Erythroblast (primary cell): ENCODE data around the gene PDE4D.

ENCODE experiments used
- DNase-seq, 2 experiments: peaks; one replicate each; lab custom pipeline; 2025; lab: John Stamatoyannopoulos, UW
- GATA1 ChIP-seq: IDR thresholded peaks from 2 replicates; pipeline ENCODE4 v1.6.1; 2011; ENCODE audit warnings: low read depth, mild to moderate bottlenecking, control low read depth, low read length, moderate library complexity
- POLR2A ChIP-seq: IDR thresholded peaks from 2 replicates; pipeline ENCODE4 v1.6.1; 2011; ENCODE audit warnings: mild to moderate bottlenecking, low read length

PDE4D gene

DNA sequence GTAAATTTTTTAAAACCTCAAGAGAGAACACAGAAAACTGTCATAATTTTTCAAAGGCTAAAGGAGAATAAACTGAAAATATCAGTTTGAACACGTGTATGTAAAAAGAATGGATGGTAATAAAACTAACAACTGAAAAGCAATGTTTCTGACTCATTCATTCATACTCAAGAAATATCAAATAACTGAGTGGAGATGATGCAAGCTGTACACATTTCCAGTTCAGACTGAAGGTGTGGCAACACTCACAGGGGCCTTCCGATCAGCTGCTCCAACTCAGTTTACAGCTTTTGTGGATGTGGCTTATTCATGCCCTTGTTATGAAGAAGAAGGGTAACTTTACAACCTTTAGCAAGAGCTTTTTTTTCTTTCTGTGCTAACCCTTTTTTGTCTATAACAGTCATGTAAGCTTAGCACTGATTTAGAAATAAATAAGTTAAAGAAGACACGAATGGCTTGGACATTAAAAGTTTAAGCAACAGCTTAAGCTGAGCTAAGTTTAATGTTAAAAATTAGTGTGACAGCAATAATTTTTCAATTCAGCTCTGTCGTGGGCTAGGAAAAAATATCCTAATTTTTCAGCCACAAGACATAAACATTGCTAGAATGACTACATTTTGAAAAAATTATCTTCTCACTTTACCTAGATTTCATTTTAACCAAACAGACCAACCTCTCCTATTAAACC lies 857.1 kb downstream of the PDE4D start:
- DNase-seq = no peak
- no peak for TF ChIP-seq GATA1
- TF ChIP-seq POLR2A = no peak

DNA sequence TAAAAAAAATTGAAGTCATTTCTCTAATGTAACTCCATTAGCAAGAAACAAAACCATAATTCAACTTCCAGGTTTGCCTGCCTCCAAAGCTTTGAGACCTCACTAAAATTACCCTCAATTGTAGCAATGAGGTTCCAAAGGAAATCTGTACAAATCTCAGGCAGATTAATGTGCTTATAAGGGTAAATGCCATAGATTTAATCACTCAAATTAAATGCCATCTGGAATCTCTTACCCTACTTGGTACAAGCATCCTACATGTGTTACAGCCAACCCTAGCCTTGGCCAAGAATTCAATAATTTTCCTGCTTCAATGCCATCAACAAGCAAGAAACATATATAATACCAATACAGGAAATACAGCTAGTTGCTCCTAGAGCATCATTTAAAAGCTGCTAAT lies 857.8 kb downstream of the PDE4D start:
- no peak for TF ChIP-seq POLR2A
- no peak for TF ChIP-seq GATA1
- no peak for DNase-seq

DNA sequence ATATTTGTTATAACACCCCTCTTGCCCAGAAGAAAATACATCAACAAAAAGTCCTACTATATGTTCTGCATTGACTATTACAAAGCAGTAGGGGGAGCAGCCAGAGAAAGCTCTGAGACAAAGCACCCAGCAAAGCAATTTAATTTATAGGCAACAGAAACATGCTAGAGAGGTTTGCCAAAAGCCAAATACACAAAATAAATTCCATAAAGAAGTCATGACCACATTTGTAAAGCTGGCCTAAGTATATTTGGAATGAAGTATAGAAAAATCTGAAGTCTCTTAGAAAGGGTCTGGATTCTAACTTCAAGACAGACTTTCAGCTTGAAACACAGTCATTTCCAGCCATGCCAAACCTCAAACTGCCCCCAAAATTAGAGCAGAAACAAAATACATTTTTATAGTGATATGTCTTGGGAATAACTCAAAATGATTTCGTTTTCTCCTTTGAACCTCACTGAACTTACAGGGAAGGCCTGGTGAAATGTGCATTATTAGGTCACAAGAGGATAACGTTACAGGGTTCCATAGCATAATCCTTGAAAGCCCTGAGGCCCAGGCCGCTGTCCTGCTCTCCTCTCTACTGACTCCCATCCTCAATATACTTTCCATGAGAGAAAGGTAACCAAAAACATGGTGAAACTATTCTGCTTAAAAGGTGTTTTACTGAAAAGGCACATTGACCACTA lies 858.9 kb downstream of the PDE4D start:
- TF ChIP-seq POLR2A = no peak
- DNase-seq = peak; percentile 3 to 9

DNA sequence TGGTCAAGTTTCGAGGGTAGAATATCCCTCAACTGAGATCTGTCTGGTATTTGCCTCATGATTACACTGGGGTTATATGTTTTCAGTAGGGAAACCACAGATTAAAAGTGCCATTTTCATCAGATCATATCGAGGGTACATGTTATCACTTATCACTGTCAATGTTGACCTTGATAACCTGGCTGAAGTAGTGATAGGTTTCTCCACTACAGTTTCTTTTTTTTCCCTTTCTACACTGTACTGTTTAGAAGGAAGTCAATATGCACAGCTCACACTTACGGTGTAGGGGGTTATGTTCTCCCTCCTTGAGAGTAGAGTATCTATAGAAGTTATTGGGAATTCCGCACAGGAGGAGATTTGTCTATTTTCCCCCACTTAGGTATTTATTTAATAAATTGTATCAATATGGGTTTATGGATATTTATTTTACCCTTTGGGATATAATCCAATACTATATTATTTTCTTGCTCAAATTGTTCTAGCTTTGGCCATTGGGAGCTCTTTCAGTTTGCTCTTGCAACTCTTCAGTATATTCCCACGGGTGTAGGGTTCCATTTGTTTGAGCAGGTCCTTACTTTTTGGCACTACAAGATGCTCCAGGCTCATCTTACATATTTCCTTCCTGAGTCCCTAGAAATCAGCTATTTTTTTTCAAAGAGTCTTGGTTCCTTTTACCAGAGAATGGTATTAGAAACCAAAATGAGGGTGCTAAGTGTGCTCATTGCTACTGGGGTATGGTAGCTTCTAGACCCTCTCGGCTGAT lies 866.2 kb downstream of the PDE4D start:
- no peak for DNase-seq
- TF ChIP-seq POLR2A (no peak), GATA1 (no peak)

DNA sequence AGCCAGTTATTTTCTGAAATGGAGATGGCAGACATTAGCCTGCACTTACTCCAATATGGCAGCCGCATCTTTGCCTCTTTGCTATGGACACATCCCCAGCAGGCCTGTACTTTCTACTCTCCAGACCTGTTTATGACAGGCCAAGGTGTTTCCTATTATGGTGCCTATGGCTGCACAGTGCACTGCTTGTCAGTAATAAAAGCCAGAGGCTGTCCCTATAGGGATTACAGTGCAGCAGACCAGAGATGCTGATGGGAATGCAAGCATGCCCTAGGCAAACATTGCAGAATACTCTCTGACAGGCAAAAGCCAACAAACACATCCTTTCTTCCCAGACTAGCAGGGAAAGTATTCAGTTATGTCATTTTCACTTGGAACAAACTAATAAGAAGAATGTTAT lies 867.8 kb downstream of the PDE4D start:
- DNase-seq = no peak
- no peak for TF ChIP-seq POLR2A
- TF ChIP-seq GATA1 = no peak

DNA sequence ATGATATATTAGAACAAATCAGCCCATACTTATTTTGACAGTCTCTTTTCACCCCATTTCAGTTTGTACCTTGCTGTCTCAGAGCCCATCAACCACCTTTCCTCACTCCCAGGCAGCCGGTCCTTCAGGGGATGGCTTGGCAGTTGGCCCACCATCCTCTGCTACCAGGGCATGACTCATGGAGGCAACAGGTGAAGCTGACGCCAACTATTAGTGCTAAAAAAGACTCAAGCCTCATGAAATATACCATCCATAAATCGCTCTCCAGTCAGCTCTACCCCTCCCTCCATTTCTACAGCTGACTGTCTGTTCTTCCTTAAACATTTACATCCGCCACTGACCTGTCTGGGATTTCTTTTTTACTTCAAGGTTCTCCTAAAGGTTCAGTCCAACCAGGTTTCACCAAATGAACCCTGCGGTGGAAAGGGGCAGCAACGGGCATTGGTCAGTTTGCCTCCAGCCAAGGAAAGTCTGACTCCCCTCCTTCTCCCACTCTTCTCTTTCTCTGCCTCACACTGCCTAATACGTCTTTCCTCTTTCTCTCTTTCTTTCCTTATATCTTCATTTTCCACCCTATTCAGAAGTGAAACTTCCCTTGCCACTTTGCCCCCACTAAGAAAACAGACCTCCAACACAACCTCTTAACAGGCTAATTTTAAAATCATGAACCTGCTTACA lies 871.5 kb downstream of the PDE4D start:
- TF ChIP-seq POLR2A = no peak
- TF ChIP-seq GATA1 = no peak
- DNase-seq = no peak

DNA sequence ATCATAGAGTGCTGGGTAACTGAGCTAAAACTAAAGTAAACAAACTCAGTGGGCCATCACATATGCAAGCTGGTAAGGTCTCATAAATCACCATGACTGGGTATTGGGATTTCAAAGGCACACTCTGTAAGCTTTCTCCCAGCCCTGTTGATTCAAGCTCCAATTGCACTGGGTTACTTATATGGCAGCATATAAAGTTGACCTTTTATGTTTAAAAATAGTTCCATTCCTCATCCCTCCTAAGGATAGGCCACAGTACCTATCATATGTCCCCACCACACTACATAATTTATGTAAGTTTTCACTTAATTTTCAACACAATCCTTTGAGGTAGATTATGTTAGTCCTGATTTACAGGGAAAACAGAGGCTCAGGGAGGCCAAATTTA lies 872.2 kb downstream of the PDE4D start:
- TF ChIP-seq POLR2A (no peak), GATA1 (no peak)

DNA sequence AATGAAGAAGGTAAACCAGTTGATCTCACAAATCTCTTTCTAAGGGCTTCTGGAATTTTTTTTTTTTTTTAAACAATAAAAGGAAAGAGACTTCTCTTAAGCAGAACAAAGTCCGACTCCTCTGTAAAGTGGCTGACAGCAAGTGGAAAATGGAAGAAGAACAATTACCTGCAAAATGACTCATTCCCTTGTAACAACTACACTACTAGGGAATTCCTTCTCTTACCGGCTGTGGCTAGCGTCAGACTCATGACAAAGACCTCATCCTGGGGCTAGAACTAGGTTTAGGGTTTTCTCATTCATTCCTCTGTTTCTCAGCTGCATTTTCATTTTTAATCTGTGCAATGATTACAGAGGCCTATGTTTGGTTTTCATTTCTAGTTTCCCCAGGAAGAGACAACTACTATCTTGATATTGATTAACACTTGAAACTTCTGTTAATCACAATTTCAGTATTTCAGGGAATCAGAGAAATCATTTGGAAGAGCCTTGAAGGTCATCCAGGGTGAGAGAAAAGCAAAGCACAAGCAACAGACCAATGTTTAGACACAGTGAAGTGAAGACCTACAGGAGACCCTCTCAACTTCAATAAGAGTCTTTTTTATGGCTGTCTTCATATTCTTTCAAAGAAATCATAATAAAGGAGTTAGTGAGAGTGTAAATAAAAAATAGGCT lies 872.8 kb downstream of the PDE4D start:
- no peak for DNase-seq
- TF ChIP-seq GATA1 (no peak), POLR2A (no peak)

More for the DNA sequence above, 872.2 kb downstream of the PDE4D start:
- DNase-seq = no peak

DNA sequence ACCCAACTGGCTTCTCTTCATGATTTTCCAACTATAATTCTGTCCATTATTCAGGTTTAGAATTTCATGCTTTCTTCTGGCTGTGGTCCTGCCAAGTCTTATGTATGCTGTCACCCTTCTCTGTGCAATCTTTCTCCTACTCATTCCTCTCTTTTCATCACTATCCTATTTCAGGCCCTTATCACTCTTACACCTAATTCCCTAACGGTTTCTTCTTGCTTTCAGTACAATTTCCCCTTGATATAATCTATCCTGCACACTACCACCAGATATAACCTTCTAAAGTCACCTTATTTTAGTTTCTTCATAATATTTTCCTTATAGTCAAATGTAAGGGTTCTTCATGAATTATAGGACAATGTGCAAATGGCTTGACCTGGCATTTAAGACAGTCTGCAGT lies 874.4 kb downstream of the PDE4D start:
- TF ChIP-seq GATA1 = no peak
- no peak for TF ChIP-seq POLR2A
- no peak for DNase-seq

DNA sequence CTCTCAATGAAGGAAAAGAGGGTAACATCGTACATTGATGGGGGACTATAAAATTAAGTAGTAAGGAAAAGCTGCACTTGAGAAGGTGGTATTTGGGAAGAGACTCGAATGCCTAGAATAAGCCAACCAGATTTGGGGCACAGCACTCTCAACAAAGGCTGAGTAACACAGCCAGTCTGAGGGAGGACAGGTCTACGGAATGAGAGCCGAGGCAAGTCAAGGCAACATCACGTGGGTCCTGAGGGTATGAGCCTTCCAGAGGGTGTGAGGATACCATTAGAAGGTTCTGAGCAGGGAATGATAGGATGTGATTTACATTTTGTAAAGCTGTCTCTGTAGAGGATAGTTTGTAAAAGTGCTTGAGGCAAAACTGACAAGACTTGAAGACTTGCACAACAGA lies 876.6 kb downstream of the PDE4D start:
- TF ChIP-seq POLR2A = no peak
- no peak for TF ChIP-seq GATA1
- DNase-seq = no peak

DNA sequence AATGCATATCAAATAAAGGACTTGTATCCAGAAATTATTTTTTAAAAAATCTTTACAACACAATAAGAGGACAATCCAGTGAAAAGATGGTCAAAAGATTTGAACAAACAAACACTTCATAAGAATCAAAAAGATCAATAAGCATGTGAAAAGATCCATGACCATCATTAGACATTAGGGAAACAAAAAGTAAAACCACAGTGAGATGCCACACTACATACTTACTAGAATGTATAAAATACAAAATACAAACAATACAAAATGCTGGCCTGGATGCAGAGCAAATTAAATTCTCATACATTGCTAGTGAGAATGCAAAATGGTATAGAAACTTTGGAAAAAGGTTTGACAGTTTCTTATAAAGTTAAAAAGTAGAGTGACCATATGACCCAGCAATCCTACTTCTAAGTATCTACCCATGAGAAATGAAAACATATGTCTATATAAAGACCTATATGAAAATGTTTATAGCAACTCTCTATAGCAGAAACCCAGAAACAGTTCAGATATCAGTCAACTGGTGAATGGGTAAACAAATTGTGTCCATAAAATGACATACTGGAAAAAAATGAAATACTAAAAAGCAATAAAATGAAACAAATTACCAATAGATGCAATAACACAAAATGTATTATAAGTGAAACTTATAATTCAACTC lies 884.6 kb downstream of the PDE4D start:
- no peak for DNase-seq
- no peak for TF ChIP-seq POLR2A
- no peak for TF ChIP-seq GATA1

DNA sequence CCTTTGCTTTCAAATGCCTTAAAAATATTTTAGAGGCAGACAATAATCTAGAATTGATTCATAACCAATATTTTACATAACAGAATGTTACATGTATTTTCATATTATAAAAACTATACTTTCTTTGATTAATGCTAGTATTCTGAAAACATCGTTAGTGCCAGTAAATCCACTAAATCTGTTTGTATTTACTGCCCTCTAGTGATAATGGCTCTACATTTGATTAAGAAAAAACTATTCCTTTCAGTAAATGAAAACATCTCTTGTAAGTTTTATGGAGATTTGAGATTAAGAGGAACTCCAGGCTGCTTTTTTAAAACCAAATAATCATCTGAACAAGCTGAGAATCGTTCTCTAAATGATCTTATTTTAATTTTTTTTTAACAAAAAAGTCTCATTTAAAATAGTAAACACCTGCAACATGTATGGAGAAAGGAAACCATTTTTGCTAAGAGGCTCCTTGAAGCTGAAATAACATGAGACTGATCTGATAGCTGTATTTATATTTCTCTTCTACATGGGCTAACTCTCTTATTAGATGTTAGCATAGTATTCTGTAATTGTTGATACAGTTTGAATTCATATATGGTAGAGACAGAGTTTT lies 886.0 kb downstream of the PDE4D start:
- peak; percentile 2 to 3 for DNase-seq
- no peak for TF ChIP-seq GATA1
- TF ChIP-seq POLR2A = no peak
